Measurements from ENCODE around the gene SMPDL3B. TPM values are rescaled to one million over a fixed set of nuclear protein-coding genes. Genes with fewer than 3 reads are reported as not detected.

The SMPDL3B gene
- total and polyA plus RNA-seq, 8 donors = 0.89 to 73.6 (median 8.0) TPM; not detected in 1

- Histone ChIP-seq H3K4me1 (peaks cover 0 to 13% (median 5%) of the 10 kb centered on the region in 4 donors), H3K27ac (no peak overlapping the region), H3K36me3 (peaks cover 6 to 47% (median 37%) of the 10 kb centered on the region in 4 donors), H3K4me3 (no peak overlapping the region), H3K9me3 (no peaks in the 10 kb centered on the region), H3K27me3 (no peaks in the 10 kb centered on the region)
- DNase-seq = no peak
- WGBS, 5 donors = 82 to 97% (median 89%) methylated on average over 1 of the region's 1 CpG
- intact Hi-C loops (cut with DNase I; ENCODE audit: low total_unique reads) = no loop called here
- no peak for TF ChIP-seq EP300 (IDR thresholded peaks at IDR 0.05)
- no peak for TF ChIP-seq CTCF (IDR thresholded peaks at IDR 0.05)
- TF ChIP-seq POLR2AphosphoS5 (IDR thresholded peaks at IDR 0.05) = no peak
- no peak for TF ChIP-seq POLR2A (IDR thresholded peaks at IDR 0.05)
These were observed 45.5 kb downstream of the SMPDL3B start for GRCh38 chr1:27980216-27980845.

- Histone ChIP-seq H3K27ac (no peak overlapping the region), H3K4me3 (no peak overlapping the region), H3K27me3 (no peaks in the 10 kb centered on the region), H3K4me1 (peaks cover 0 to 13% (median 5%) of the 10 kb centered on the region in 4 donors), H3K9me3 (no peaks in the 10 kb centered on the region), H3K36me3 (peaks cover 6 to 47% (median 42%) of the 10 kb centered on the region in 4 donors)
- intact Hi-C loops (cut with DNase I; ENCODE audit: low total_unique reads) = no loop called here
- TF ChIP-seq CTCF (IDR thresholded peaks at IDR 0.05) = no peak
- TF ChIP-seq EP300 (IDR thresholded peaks at IDR 0.05) = no peak
- TF ChIP-seq POLR2A (IDR thresholded peaks at IDR 0.05) = no peak
- no peak for TF ChIP-seq POLR2AphosphoS5 (IDR thresholded peaks at IDR 0.05)
- WGBS, 5 donors = 82 to 92% (median 90%) methylated on average over 3 of the region's 3 CpGs
- DNase-seq = peak in 1 of 2 donors; percentile 46
These were observed 46.3 kb downstream of the SMPDL3B start for GRCh38 chr1:27981145-27981544.

GRCh38 chr1:27990920-27991537 is 56.2 kb downstream of the SMPDL3B start:
- Histone ChIP-seq H3K4me1 (peaks cover 0 to 10% (median 0%) of the 10 kb centered on the region in 4 donors), H3K36me3 (peaks cover 36 to 99% (median 97%) of the 10 kb centered on the region in 4 donors), H3K4me3 (no peak overlapping the region), H3K27ac (no peak overlapping the region), H3K27me3 (no peaks in the 10 kb centered on the region), H3K9me3 (no peaks in the 10 kb centered on the region)
- WGBS, 5 donors = 87 to 93% (median 90%) methylated on average over 3 of the region's 3 CpGs
- no peak for DNase-seq
- intact Hi-C loops (cut with DNase I; ENCODE audit: low total_unique reads) = no loop called here
- no peak for TF ChIP-seq CTCF (IDR thresholded peaks at IDR 0.05)
- no peak for TF ChIP-seq POLR2A (IDR thresholded peaks at IDR 0.05)
- no peak for TF ChIP-seq EP300 (IDR thresholded peaks at IDR 0.05)
- no peak for TF ChIP-seq POLR2AphosphoS5 (IDR thresholded peaks at IDR 0.05)

GRCh38 chr1:27992276-27992675 is 57.5 kb downstream of the SMPDL3B start:
- Histone ChIP-seq H3K36me3 (peaks cover 39 to 100% (median 100%) of the 10 kb centered on the region in 4 donors), H3K9me3 (no peaks in the 10 kb centered on the region), H3K4me1 (peaks cover 0 to 10% (median 0%) of the 10 kb centered on the region in 4 donors), H3K27ac (peak overlapping the region in 1 of 5 donors; percentile 50), H3K4me3 (no peak overlapping the region), H3K27me3 (no peaks in the 10 kb centered on the region)
- intact Hi-C loops (cut with DNase I; ENCODE audit: low total_unique reads) = no loop called here
- DNase-seq = peak in 1 of 2 donors; percentile 36
- TF ChIP-seq EP300 (IDR thresholded peaks at IDR 0.05) = no peak
- TF ChIP-seq POLR2A (IDR thresholded peaks at IDR 0.05) = no peak
- no peak for TF ChIP-seq CTCF (IDR thresholded peaks at IDR 0.05)
- TF ChIP-seq POLR2AphosphoS5 (IDR thresholded peaks at IDR 0.05) = no peak
- 55 to 83% (median 75%) methylated on average over 6 of the region's 6 CpGs for WGBS, 5 donors

Data from stomach (tissue), 9 donors.